Middle frontal gyrus (tissue), 1 donor: ENCODE measurements around the gene GAK.

Experiments
- DNase-seq: peaks from one replicate; pipeline ENCODE4 v3.0.0-alpha.2; 2015; ENCODE audit warnings: low spot score; ENCODE audit errors: extremely low spot score

GAK gene

DNA sequence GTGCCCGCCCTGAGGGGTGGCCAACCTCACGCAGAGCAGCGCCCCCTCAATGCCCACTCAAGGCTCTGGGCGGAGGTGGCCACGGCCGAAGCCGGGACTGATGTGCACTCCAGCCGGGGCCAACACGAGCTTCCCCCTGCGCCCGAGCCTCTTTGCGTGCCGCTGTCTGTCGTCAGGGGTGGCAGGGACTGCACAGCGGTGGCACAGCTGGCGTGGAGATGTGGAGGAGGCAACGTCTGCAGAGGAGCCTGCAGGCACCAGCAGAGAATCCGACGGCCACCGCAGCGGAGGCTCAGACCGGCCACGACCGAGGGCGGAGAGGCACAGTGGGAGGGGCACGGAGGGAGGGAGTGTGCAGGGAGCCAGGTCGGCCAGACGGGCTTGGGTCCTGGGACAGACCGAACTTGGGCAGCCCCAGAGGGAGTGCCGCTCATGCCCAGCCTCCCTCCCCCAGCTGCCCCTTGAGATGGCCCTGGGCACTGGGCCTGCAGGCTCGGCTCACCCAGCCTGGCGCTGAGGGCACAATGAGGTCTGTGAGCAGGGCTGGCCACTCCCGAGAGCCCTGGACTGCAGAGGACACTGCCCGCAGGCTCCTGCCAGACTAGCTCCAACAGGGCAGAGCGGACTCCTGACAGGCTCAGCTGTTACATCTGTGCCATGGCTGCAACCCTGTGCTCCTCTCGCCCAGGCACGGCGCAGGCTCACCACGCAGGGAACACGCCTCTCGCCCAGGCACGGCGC lies 59.7 kb downstream of the GAK start:
- DNase-seq, result no peak

DNA sequence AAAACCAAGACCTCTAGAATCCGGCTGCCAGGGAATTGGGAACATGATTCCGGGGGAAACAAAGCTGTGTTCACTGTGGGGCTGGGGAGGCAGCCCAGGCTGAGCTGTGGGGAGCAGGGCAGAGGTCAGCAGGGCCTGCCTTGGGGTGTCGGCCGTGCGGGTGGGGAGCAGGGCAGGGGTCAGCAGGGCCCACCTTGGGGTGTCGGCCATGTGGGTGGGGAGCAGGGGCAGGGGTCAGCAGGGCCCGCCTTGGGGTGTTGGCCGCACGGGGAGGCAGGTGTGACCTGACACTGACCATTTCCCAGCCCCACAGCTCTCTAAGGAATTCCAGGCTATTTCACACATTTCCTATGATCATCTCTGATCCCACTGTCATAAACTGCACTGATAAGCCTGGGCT lies 60.6 kb downstream of the GAK start:
- DNase-seq, result no peak

DNA sequence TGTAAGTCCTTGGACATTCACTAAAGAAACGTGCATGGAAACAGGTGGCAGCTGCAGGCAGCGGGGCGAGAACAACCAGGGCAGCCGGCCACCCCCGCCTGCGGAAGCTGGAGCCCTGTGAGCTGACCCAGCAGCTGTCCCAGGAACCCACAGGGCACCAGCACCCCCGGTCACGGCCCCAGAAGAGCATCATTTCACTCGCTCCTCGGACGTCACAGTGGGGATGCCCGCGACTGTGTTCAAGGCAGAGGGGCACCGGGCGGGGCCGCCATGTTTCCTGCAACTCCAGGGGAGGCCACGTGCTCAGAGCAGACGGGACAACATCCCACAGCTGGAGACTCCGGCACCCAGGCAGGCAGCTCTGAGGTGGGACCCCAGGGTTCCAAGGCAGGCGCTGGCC lies 61.2 kb downstream of the GAK start:
- DNase-seq, result no peak

DNA sequence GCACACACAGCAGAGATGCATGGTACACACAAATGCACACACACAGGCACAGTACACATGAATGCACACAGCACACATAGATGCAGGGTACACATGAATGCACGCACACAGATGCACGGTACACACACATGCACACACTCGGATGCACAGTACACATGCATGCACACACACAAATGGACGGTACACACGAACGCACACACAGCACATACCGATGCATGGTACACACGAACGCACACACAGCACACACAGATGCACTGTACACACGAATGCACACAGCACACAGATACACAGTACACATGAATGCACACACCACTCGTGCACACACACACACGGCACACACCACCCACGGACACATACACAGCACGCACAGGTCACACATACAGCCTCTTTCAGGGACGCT lies 62.3 kb downstream of the GAK start:
- no peak for DNase-seq

DNA sequence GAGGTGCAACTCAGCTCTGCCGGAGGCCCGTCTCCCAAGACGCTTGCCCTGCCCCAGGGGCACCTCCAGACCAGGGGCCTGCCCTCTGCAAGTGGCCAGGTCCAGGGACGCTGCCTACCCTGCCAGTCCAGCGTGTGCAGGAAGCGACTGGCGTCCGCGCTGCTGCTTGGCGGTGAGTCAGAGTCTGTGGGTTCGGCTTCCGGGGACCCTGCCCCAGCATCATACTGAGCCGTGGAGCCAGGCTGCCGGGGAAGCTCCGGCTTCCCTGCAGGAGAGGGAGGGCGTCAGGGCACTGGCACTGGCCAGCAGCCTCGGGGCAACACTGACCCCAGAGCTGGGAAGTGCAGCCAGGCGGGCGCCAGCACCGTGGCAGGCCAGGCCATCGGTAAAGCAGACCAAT lies 63.7 kb downstream of the GAK start:
- DNase-seq, result no peak

DNA sequence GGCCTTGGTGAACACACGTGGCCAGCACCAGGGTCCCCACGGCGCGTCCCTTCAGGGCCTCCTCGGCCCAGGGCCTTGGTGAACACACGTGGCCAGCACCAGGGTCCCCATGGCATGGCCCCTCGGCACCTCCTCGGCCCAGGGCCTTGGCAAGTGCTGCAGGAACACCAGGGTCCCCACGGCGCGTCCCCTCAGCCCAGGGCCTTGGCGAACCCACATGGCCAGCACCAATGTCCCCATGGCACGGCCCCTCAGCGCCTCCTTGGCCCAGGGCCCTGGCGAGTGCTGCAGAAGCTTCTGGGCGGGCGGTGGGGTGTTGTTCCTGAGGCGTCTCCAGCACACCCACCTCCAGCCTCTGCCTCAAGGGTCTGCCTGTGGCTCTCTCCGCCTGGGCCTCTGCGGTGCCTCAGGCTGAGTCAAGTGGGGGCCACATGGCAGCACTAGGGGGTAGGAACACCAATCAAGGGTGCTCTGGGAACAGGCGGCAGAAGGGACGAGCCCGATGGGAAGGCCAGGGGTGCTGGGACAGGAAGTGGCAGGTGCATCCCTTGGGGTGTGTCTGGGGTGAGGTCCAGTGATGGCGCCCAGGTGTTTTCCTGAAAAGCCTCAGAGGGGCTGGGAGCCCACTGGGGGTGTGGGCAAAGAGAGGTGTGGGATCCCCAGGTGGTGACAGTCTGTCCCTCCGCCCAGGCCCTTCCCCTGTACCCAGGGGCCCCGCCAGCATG lies 64.4 kb downstream of the GAK start:
- DNase-seq, result no peak

DNA sequence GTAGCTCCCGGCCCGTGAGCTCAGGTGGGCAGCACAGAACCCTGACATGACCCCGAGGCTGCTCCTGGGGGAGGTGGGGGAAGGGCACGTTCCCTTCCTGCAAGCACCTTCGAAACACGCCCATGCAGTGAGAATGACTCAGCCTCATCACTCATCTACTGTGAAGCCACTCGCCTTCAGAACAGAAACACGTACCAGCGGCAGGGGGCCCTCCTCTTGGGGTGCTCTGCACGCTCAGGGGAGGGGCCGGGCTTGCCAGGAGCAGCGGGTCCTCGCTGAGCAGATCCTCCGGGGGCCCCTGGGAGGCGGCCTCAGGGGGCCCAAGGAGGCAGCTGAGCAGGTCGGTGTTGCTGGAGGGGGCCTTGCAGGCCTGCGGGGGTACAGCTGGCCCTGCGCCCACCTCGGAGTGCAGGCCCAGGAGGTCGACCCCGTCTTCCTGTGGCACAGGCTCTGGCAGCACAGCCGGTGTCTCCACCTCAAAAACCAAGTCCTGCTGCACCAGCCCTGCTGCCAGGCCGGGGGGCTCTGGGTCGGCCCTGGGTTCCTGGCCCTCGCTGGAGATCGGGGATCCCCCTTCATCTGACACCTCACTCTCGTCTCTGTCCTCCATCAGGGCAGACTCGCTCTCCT lies 65.2 kb downstream of the GAK start:
- no peak for DNase-seq

DNA sequence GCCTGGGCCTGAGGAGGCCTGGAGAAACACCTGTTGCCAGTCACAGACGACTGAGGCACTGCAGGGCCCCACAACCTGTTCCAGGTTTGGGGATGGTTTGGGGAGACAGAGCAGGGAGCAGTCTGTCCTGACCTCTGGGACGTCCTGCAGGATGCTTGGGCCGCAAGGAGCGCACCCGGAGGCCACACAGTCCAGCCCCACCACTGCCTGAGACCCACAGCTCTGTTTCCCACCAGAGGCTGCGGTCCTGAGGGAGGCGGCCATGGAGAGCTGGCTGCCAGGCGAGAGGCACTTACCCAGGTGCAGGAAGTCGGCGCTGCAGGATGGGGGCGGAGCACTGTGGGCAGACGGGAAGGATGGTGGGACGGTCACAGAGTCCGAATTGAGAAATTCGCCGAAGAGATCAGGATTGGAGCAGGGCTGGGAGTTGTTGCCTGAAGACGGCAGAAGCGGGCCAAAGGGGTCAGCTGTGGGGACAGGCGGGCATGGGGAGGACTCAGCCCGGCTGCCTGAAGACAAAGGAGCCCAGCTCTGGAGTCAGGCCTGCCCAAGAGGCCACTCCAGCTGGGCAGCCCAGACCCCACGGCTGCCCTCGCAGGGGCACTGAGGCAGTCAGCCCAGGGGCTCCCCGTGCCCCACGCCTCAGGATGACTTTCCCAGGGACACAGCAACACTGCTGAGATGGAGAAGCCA lies 65.9 kb downstream of the GAK start:
- no peak for DNase-seq

DNA sequence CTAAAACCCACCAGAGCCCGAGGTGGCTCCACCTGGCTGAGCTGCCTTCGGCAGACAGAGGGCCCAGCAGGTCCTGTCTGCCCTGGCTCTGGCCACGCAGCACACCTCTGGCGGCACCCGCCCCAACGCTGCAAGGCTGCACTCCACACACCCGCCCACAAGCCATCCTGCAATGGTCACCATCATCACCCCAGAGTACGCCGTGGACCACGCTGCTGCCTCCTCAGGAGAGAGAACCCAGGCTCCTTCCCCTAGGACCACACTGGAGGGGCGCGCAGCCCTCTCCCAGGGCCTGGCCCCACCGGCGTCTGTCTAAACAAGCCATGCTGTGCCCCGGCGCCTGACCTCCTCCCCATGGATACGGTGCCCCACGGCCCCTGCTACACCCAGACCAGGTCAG lies 66.5 kb downstream of the GAK start:
- DNase-seq, result no peak

DNA sequence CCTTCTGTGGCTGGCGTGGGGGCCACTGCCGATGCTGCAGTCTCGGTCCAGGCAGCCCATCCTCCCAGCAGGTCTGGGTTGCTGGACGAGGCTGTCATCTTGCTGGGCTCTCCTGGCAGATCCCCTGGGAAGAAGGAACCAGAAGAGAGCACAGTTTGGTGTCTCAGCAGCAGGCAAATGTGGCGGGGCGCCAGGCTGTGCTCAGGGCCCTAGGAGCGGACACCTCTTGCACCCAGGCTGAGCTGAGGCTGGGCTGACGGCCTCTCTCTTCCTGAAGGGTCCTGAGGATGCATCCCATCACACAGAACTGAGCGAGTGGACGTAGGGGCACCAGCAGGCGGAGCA lies 67.0 kb downstream of the GAK start:
- no peak for DNase-seq

DNA sequence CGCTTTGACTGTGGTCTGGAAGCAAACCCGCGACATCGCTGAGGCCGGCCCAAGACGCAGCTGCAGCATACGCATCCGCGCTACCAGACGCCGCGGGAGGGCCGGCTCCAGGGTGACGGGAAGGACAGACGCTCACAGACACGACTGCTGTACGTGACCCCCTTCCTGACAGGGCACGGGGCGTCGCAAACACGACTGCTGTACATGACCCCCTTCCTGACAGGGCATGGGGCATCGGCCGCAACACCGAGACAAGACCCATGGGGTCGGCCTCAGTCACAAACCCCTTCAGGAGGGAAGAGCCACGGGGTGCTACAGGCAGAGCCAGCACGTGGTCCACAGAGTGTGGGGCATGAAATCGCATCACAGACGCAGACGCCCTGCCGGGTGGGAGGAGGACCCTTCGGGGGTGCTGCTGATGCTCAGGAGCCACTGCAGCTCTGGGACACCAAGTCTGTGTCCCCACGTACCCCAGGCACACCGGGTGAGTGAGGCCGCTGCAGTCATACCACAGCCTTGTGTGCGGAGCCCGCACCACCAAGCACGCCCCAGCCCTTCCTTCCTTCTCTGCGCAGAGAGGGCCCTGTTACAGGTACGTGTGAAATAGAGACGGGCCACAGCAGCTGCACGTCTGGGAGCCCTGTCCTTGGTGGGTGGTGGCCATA lies 67.5 kb downstream of the GAK start:
- no peak for DNase-seq

DNA sequence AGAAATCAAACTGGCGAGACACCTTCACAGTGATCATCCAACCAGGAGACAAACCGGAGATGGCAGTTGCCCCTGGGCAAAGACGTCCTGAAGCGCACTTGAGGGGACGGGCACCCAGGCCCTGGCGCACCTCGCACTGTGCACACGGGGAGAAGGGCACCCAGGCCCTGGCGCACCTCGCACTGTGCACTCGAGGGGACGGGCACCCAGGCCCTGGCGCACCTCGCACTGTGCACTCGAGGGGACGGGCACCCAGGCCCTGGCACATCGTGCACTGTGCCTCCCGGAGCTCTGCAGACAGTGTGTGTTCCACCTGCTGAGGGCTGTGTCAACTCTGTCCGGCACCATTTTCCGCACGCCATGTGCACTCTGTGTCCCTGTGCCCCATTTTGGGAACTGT lies 71.6 kb downstream of the GAK start:
- no peak for DNase-seq

DNA sequence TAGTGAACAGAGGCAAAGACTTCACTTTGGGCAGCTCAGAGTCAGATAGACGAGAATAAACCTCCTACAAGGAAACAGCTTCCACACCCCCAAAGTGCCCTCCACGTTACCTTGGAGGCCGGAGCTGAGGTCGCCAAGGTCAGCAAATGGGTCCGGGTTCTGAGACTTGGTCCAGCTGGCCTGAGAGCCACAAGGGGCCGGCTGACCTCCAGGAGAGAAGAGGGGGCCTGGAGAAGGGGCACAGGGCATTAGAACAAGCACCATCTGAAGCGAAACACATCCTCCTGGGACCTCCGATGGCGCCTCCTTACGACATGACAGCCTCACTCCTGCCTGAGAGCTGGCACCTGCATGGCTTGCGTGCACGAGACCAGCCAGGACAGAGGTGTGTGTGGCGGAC lies 72.6 kb downstream of the GAK start:
- DNase-seq, result no peak

DNA sequence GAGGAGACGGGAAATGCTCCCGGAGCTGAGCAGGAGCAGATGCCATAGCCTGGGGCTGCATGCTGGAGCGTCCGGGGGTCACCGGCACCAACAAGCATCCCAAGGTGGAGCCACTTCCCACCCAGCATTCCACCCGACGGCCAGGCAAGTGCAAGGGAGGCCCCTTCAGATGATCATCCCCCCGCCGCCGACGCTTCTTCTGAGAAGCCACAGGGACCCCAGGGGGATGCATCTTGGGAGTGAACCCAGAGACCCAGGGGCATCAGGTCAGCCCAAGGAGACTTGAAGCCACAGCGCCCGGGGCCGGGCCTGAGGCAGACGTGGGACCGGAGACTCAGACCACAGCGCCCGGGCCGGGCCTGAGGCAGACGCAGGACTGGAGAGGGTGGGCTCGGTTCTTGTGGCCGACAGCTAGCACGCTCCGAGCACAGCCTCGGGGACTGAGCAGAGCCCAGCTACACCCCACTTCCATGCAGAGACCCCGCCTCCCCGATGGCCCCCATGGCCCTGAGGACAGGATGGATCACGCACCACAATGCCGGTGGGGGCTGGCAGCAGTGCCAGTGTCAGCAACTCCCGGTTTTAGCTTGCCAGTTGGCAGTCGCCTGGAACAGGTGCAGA lies 73.2 kb downstream of the GAK start:
- DNase-seq, result no peak

DNA sequence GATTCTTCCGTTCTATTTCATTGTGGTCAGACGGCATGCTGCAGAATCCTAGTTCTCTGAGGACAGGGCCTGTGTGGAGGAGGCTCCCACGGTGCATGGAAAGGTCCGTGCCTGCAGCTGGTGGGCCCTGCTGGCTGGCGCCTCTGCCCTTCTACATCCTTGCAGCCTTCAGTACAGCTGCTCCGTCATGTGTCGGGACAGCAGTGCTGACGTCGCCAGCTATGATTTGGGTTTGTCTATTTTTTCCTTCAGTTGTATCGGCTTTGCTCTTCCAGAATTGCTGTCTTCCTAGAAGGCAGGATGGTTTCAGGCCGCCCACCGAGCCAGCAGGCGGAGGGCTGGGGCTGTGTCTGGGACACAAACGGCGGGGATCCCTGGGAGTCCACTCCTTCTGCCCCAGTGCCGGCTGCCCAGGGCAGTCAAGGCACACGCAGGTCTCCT lies 74.1 kb downstream of the GAK start:
- no peak for DNase-seq

DNA sequence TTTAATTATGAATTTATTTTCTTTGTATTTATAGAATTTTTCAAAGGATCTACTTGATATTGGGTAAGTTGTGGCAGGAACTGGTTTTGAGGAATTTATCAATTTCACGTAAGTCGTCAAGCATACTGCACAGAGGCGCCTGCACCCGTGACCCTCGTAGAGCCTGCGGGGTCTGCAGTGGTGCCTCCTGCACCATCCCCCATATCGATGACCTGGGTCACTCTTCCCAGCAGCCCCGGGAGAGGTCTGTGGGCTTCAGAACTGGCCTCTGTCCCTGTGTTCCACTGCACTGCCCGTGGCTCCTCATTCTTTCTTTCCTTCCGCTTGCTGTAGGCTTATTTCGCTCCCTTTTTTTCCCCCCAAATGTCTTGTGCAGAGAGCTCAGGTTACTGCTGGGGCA lies 74.7 kb downstream of the GAK start:
- no peak for DNase-seq

DNA sequence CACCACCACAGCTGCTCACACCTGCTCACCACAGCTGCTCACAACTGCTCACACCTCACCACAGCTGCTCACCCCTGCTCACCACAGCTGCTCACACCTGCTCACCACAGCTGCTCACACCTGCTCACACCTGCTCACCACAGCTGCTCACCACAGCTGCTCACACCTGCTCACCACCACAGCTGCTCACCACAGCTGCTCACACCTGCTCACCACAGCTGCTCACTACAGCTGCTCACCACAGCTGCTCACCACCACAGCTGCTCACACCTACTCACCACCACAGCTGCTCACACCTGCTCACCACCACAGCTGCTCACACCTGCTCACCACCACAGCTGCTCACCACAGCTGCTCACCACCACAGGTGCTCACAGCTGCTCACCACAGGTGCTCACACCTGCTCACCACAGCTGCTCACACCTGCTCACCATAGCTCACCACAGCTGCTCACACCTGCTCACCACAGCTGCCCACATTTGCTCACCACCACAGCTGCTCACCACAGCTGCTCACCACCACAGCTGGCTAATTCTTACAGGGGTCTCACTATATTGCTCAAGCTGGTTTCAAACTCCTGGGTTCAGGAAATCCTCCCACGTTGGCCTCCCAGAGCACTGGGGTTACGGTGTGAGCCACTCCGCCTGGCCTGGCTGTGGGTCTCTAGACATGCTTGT lies 75.8 kb downstream of the GAK start:
- DNase-seq, result no peak

DNA sequence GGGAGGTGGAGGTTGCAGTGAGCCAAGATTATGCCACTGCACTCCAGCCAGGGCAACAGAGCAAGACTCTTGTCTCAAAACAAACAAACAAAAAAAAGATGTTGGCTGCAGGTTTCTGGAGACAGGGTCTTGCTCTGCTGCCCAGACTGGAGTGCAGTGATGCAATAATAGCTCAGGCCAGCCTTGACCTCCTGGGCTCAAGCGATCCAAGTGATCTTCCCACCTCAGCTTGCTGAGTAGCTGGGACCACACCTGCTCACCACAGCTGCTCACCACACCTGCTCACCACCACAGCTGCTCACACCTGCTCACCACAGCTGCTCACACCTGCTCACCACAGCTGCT lies 76.3 kb downstream of the GAK start:
- no peak for DNase-seq

DNA sequence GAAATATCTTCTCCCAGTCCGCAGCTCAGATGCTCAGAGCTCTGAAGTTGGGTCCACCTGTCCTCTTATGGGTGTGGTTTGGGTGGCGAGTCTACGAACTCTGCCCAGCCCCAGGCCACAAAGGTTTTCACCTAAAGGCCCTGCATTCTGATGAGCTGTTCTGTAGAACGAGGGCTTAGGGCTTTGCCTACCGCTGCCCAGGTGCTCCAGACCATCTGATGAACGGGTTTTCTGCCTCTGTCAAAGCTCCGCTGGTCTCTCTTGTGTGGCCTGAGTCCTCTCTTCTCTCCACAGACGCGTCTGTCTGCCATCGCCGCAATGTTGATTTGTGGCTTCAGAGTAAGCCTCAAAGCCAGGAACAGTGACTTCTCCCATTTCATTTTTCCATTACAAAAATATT lies 77.8 kb downstream of the GAK start:
- no peak for DNase-seq

DNA sequence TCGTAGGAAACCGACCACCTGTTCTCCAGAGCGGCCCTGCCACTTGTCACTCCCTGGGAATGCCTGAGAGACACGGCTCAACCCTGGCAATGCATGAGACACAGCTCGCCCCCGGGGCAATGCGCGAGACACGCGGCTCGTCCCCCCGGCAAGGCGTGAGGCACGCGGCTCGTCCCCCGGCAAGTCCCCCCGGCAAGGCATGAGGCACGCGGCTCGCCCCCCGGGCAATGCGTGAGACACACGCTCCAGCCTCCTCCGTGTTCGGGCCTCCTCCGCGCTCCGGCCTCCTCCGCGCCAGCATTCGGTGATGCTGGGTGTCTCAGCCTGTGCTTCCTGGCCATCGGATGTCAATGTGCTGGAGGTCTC lies 78.7 kb downstream of the GAK start:
- DNase-seq, result no peak
